K562 (cell line): ENCODE data around the gene MRPL48. TPM values are rescaled to one million over a fixed set of nuclear protein-coding genes. Genes with fewer than 3 reads are reported as not detected.
A peak's percentile ranks its signal among the peaks of the same experiment; 100 is the strongest.

Source experiments
- BRD4 ChIP-seq: fragments of 200-600 bp; sonication (generic); IDR thresholded peaks from 2 replicates; pipeline ENCODE4 v1.6.1; 2017; ENCODE audit warnings: inconsistent platforms
- BRF2 ChIP-seq: IDR thresholded peaks from 3 replicates; pipeline ENCODE4 v1.6.1; 2011; ENCODE audit warnings: borderline replicate concordance, mild to moderate bottlenecking; ENCODE audit not compliant: insufficient read length, insufficient read depth
- ETS2 ChIP-seq: IDR thresholded peaks from 2 replicates; pipeline ENCODE4 v1.6.1; 2016; ENCODE audit warnings: borderline replicate concordance, missing genetic modification characterization, mild to moderate bottlenecking, moderate library complexity, missing compliant biosample characterization; ENCODE audit not compliant: poor library complexity, severe bottlenecking
- HNRNPL ChIP-seq: fragments of 200-400 bp; formaldehyde crosslinking; IDR thresholded peaks from 2 replicates; pipeline ENCODE4 v1.6.1; 2017; ENCODE audit warnings: low read depth, mild to moderate bottlenecking, low read length
- KDM2B ChIP-seq: fragments of 250-450 bp; sonication (Bioruptor Pico); IDR thresholded peaks from 2 replicates; pipeline ENCODE4 v1.8.0; 2021; ENCODE audit warnings: mild to moderate bottlenecking, moderate library complexity
- MTA3 ChIP-seq: fragments of 450-650 bp; formaldehyde crosslinking; IDR thresholded peaks from 2 replicates; pipeline ENCODE4 v1.6.1; 2017; ENCODE audit warnings: mild to moderate bottlenecking, borderline replicate concordance
- MYBL2 ChIP-seq, 2 experiments: fragments of 450-650 bp in 1 of 2; sonication (generic) in 1 of 2; formaldehyde crosslinking in 1 of 2; IDR thresholded peaks; 2 replicates each; pipeline versions ENCODE4 v1.6.1 to v1.8.1; 2017 to 2022; ENCODE audit warnings: borderline replicate concordance in 1 of 2, inconsistent platforms in 1 of 2, low read depth in 1 of 2, mild to moderate bottlenecking in 1 of 2, missing genetic modification reagents in 1 of 2, moderate library complexity in 1 of 2
- PCBP1 ChIP-seq: fragments of 200-400 bp; formaldehyde crosslinking; IDR thresholded peaks from 2 replicates; pipeline ENCODE4 v1.6.1; 2018; ENCODE audit warnings: mild to moderate bottlenecking, low read depth, low read length; ENCODE audit not compliant: poor library complexity, severe bottlenecking
- PPARD ChIP-seq: fragments of 250-450 bp; sonication (Bioruptor Pico); IDR thresholded peaks from 2 replicates; pipeline ENCODE4 v1.8.0; 2022; ENCODE audit warnings: inconsistent platforms, mild to moderate bottlenecking, moderate library complexity
- RFX7 ChIP-seq: fragments of 250-450 bp; sonication (Bioruptor Pico); IDR thresholded peaks from 2 replicates; pipeline ENCODE4 v1.5.1; 2021; ENCODE audit warnings: mild to moderate bottlenecking
- SMARCA5 ChIP-seq: fragments of 450-650 bp; IDR thresholded peaks from 2 replicates; pipeline ENCODE4 v1.6.1; 2016
- TCF7 ChIP-seq: sonication (generic); IDR thresholded peaks from 2 replicates; pipeline ENCODE4 v1.6.1; 2016; ENCODE audit warnings: antibody characterized with exemption, borderline replicate concordance
- ZNF24 ChIP-seq: fragments of 450-650 bp; IDR thresholded peaks from 2 replicates; pipeline ENCODE4 v1.6.1; 2016
- ZNF263 ChIP-seq: sonication (generic); formaldehyde crosslinking; IDR thresholded peaks from 2 replicates; pipeline ENCODE4 v1.8.0; 2022; ENCODE audit warnings: mild to moderate bottlenecking, missing genetic modification reagents, borderline replicate concordance
- ZNF589 ChIP-seq: fragments of 200-800 bp; sonication (Bioruptor generic); IDR thresholded peaks from 2 replicates; pipeline ENCODE4 v1.6.1; 2016; ENCODE audit warnings: low read depth, missing genetic modification characterization, missing compliant biosample characterization
- ZSCAN29 ChIP-seq: fragments of 450-650 bp; IDR thresholded peaks from 2 replicates; pipeline ENCODE4 v1.6.1; 2017
- polyA plus RNA-seq, 8 experiments: library from polyadenylated mRNA; depleted of rRNA in 4 of 8; stranded (reverse) in 5 of 8; unstranded in 3 of 8; fragments of >200 nt; fragmentation: Nextera tagmentation in 2 of 8; fragmentation: Illumina TruSeq in 1 of 8; extraction: Ambion mirVana in 2 of 8; extraction: Trizol in 1 of 8; gene quantifications; 2 replicates each; pipeline versions ENCODE4 v1.2.1 to v1.2.3, GENCODE V29; 2011 to 2014; ENCODE audit warnings: inconsistent platforms in 1 of 8, missing spikeins in 1 of 8
- total RNA-seq, 7 experiments: library from RNA; depleted of rRNA in 6 of 7; stranded (reverse); fragments of >200 nt in 6 of 7; fragmentation: Illumina TruSeq in 2 of 7; extraction: Trizol in 2 of 7; gene quantifications; 2 replicates each; pipeline versions ENCODE4 v1.2.1 to v1.2.3, GENCODE V29; 2011 to 2021; ENCODE audit warnings: low replicate concordance in 1 of 7
- TF ChIP-seq, protein P1 (sequence below): fragments of 450-650 bp; IDR thresholded peaks from 2 replicates; pipeline ENCODE4 v1.6.1; 2016; ENCODE audit warnings: missing biosample characterization, missing genetic modification characterization
- TF ChIP-seq, protein P2 (sequence below): fragments of 250-450 bp; sonication (Bioruptor Pico); IDR thresholded peaks from 2 replicates; pipeline ENCODE4 v1.5.0; 2021; ENCODE audit warnings: mild to moderate bottlenecking, moderate library complexity
- TF ChIP-seq, protein P3 (sequence below): fragments of 450-650 bp; IDR thresholded peaks from 2 replicates; pipeline ENCODE4 v1.6.1; 2017; ENCODE audit warnings: antibody characterized with exemption

Gene MRPL48
- total and polyA plus RNA-seq, 9 of the 15 experiments (the other 6 are each of a cell fraction or from before 2014, with no cell fraction given), result 66.0 to 237 (median 104) TPM

GRCh38 chr11:73787643-73788558, at the start of gene MRPL48 (continued):
- TF ChIP-seq MYBL2 (IDR thresholded peaks at IDR 0.05; ENCODE audit: low read depth), result no peak
- TF ChIP-seq MYBL2 (CRISPR knock-in tag; IDR thresholded peaks at IDR 0.05; ENCODE audit: borderline replicate concordance), result no peak
- no peak for TF ChIP-seq ZSCAN29
- TF ChIP-seq, protein P1, sequence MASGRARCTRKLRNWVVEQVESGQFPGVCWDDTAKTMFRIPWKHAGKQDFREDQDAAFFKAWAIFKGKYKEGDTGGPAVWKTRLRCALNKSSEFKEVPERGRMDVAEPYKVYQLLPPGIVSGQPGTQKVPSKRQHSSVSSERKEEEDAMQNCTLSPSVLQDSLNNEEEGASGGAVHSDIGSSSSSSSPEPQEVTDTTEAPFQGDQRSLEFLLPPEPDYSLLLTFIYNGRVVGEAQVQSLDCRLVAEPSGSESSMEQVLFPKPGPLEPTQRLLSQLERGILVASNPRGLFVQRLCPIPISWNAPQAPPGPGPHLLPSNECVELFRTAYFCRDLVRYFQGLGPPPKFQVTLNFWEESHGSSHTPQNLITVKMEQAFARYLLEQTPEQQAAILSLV (tag), result peak; percentile 47; the same call in 1 of the 2 replicates
- TF ChIP-seq ZNF263, result no peak; the same call in 1 of the 2 replicates
- peak; percentile 95 for TF ChIP-seq MTA3
- TF ChIP-seq ZNF24, result peak; percentile 42; the same call in 1 of the 2 replicates
- TF ChIP-seq, protein P2, sequence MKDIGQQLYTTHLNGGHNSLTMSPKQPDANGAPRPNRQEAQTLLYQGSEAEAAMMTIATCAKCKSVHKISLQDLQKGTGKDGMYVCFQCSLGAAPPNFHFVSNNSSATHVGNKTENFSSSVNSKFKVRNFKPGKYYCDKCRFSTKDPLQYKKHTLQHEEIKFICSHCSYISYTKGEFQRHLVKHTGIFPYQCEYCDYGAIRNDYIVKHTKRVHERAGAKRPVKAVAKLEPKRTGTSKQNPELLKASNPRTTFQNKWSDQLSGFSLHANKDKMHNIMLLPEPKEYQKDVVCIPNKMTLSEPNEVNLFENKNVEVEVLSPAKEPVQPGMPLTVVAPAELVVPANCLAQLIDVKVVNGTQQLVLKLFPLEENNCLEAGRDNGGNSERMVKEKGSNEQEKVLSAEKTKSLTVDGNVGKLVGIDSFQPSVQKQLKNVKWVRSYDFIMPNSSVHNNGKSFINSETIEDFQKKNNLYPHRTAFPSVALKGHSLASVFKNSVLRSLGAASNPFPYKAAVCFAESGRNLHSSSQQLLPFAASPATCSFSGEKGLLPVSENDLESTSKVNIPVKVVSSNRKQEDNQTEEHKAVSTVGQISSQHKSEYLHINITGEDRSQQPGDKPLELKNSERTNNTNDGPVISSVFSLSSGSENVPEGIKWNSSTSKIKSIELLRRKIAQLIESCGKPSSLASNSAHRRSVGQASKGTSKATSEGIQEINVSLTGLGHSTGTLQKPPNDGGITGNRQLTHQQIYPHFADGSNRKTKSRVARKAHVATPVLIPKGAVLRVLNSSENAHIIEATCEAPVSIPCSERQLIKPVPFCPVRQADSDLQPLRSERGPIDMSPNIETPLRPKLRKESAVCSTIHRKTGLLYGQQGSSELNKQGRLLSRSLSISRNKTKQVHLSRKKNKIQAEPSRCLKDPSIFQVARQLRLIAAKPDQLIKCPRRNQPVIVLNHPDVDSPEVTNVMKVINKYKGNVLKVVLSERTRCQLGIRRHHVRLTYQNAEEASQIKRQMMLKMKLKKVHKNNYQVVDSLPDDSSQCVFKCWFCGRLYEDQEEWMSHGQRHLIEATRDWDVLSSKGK (CRISPR knock-in tag), result no peak
- TF ChIP-seq ETS2 (tag), result no peak
- TF ChIP-seq TCF7, result 0 out of 2 replicates have a peak, but pooled peaks have one; percentile 30
- TF ChIP-seq ZNF589, result no peak; the same call in 1 of the 2 replicates
- peak; percentile 82 for TF ChIP-seq HNRNPL
- no peak for TF ChIP-seq PPARD (CRISPR knock-in tag)
- TF ChIP-seq BRF2, result no peak
- no peak for TF ChIP-seq PCBP1
- TF ChIP-seq, protein P3, sequence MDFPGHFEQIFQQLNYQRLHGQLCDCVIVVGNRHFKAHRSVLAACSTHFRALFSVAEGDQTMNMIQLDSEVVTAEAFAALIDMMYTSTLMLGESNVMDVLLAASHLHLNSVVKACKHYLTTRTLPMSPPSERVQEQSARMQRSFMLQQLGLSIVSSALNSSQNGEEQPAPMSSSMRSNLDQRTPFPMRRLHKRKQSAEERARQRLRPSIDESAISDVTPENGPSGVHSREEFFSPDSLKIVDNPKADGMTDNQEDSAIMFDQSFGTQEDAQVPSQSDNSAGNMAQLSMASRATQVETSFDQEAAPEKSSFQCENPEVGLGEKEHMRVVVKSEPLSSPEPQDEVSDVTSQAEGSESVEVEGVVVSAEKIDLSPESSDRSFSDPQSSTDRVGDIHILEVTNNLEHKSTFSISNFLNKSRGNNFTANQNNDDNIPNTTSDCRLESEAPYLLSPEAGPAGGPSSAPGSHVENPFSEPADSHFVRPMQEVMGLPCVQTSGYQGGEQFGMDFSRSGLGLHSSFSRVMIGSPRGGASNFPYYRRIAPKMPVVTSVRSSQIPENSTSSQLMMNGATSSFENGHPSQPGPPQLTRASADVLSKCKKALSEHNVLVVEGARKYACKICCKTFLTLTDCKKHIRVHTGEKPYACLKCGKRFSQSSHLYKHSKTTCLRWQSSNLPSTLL, result 0 out of 2 replicates have a peak, but pooled peaks have one; percentile 40
- peak; percentile 100 for TF ChIP-seq BRD4
- TF ChIP-seq KDM2B (CRISPR knock-in tag), result 0 out of 2 replicates have a peak, but pooled peaks have one; percentile 44
- no peak for TF ChIP-seq RFX7 (CRISPR knock-in tag)
- TF ChIP-seq SMARCA5, result peak; percentile 74; the same call in 1 of the 2 replicates
